Caco-2 (cell line): Measurements from ENCODE around the gene TRAK2. TPM values are rescaled to one million over a fixed set of nuclear protein-coding genes. Genes with fewer than 3 reads are reported as not detected.

Experiments used
- BruUV-seq: library from RNA; stranded (reverse); fragments of 400-500 nt; replicated peaks from 2 replicates; lab custom pipeline; 2021; lab: Mats Ljungman, UMichigan
- CTCF ChIA-PET: fragments of 300-600 bp; sonication (Branson Sonifier 250); formaldehyde crosslinking; loops from one replicate; lab custom pipeline; 2022; ENCODE audit warnings: antibody characterized with exemption; lab: Charles Lee
- POLR2A ChIA-PET: fragments of 300-600 bp; sonication (Branson Sonifier 250); formaldehyde crosslinking; loops from one replicate; lab custom pipeline; 2022; ENCODE audit warnings: antibody characterized with exemption; lab: Charles Lee
- DNase-seq, 2 experiments: peaks; one replicate each; pipeline versions ENCODE4 v3.0.0 to v3.0.0-alpha.2; 2020 to 2022
- H3K27me3 ChIP-seq: replicated peaks from 2 replicates; pipeline ENCODE4 v1.6.0; 2011; ENCODE audit warnings: low read length; ENCODE audit not compliant: control insufficient read depth, insufficient read depth
- H3K36me3 ChIP-seq: 2 replicates; pipeline ENCODE4 v1.5.1; 2011; ENCODE audit warnings: low read length; ENCODE audit not compliant: control insufficient read depth, insufficient read depth
- H3K4me1 ChIP-seq: fragments of 250-450 bp; sonication (Bioruptor Pico); 2 replicates; pipeline ENCODE4 v1.5.1; 2020; ENCODE audit warnings: mild to moderate bottlenecking
- H3K4me3 ChIP-seq: 2 replicates; pipeline ENCODE4 v1.5.1; 2011; ENCODE audit warnings: low read depth, mild to moderate bottlenecking, control low read depth, low read length
- H3K9me3 ChIP-seq: fragments of 250-450 bp; sonication (Bioruptor Pico); 2 replicates; pipeline ENCODE4 v1.5.1; 2020; ENCODE audit warnings: mild to moderate bottlenecking, moderate library complexity
- H3K27ac Mint-ChIP-seq: one replicate; pipeline ENCODE4 v1.8.0; 2022; ENCODE audit warnings: mixed read lengths; ENCODE audit not compliant: unreplicated experiment
- H3K27me3 Mint-ChIP-seq: one replicate; pipeline ENCODE4 v1.8.0; 2022; ENCODE audit warnings: mixed read lengths; ENCODE audit not compliant: insufficient read depth, unreplicated experiment
- H3K36me3 Mint-ChIP-seq: one replicate; pipeline ENCODE4 v1.8.0; 2022; ENCODE audit warnings: mild to moderate bottlenecking, mixed read lengths; ENCODE audit not compliant: insufficient read depth, unreplicated experiment
- H3K4me1 Mint-ChIP-seq: one replicate; pipeline ENCODE4 v1.8.0; 2022; ENCODE audit warnings: low read depth, mixed read lengths; ENCODE audit not compliant: unreplicated experiment
- H3K4me3 Mint-ChIP-seq: one replicate; pipeline ENCODE4 v1.8.0; 2022; ENCODE audit warnings: mild to moderate bottlenecking, moderate library complexity, mixed read lengths; ENCODE audit not compliant: unreplicated experiment
- H3K9me3 Mint-ChIP-seq: one replicate; pipeline ENCODE4 v1.8.0; 2022; ENCODE audit warnings: mixed read lengths; ENCODE audit not compliant: unreplicated experiment
- CTCF ChIP-seq, 2 experiments: fragments of 200-600 bp in 1 of 2; IDR thresholded peaks; 1 replicate in 1 of 2; 2 replicates in 1 of 2; pipeline versions ENCODE4 v1.5.1 to v1.8.0; 2011 to 2022; ENCODE audit warnings: antibody characterized with exemption in 1 of 2, control low read depth in 1 of 2, inconsistent platforms in 1 of 2, low read depth in 1 of 2, low read length in 1 of 2, mild to moderate bottlenecking in 1 of 2, moderate library complexity in 1 of 2; ENCODE audit not compliant: insufficient read depth in 1 of 2, severe bottlenecking in 1 of 2, unreplicated experiment in 1 of 2
- intact Hi-C: fragments of 100-400 bp; cut with micrococcal nuclease; formaldehyde crosslinking; loops from one replicate; pipeline ENCODE4 v1.10.0; 2022; ENCODE audit not compliant: unreplicated experiment
- total RNA-seq: library from RNA; stranded (reverse); gene quantifications from 2 replicates; pipeline ENCODE4 v1.2.3, GENCODE V29; 2022

TRAK2 gene
- total RNA-seq, 1 experiment from 2014 or later = 23.2 TPM

DNA sequence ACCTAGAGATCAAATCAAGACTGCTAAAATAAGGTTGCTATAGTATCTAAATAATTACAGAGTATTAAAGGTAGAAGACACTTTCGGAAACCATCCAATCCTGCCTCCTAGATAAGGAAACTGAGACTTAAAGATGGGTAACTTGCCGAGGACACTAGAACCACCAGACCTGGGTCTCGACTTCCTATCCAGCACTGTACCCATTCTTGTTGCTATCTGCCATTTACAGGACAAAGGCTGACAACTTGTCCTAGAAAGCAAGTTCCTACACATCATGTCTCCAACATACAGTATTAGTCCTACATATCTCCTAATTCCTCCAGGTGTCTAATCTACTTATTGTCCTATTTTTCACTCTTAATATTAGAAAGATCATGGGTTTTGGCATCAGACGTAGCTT is 37.7 kb downstream of the TRAK2 start:
- Mint-ChIP-seq H3K4me1 (no peaks in the 10 kb centered on the region), H3K27ac (no peak overlapping the region), H3K9me3 (no peaks in the 10 kb centered on the region), H3K36me3 (no peaks in the 10 kb centered on the region), H3K4me3 (no peak overlapping the region), H3K27me3 (no peaks in the 10 kb centered on the region)
- peaks cover 8% of the 10 kb centered on the region for H3K4me1 ChIP-seq
- ChIA-PET POLR2A (no interaction called here), CTCF (no interaction called here)
- intact Hi-C loops = loop anchor here (10.0 kb wide), 2 partner anchors 231 to 301 kb away; partner anchors contain the start of gene TMEM237
- H3K27me3 ChIP-seq = no peaks in the 10 kb centered on the region
- BruUV-seq = no TSS peak
- no peak for TF ChIP-seq CTCF (IDR thresholded peaks at IDR 0.05; ENCODE audit: insufficient read depth in 1 of 2, low read depth in 1 of 2, low read length in 1 of 2, severe bottlenecking in 1 of 2, unreplicated experiment in 1 of 2)
- DNase-seq = no peak
- H3K36me3 ChIP-seq = no peaks in the 10 kb centered on the region; the same call in 1 of the 2 replicates
- H3K4me3 ChIP-seq = no peak overlapping the region
- H3K9me3 ChIP-seq = no peaks in the 10 kb centered on the region

- ChIA-PET CTCF (no interaction called here), POLR2A (no interaction called here)
- Mint-ChIP-seq H3K9me3 (no peaks in the 10 kb centered on the region), H3K36me3 (no peaks in the 10 kb centered on the region), H3K27ac (no peak overlapping the region), H3K4me3 (no peak overlapping the region), H3K4me1 (no peaks in the 10 kb centered on the region), H3K27me3 (no peaks in the 10 kb centered on the region)
- no peaks in the 10 kb centered on the region for H3K9me3 ChIP-seq
- DNase-seq = no peak
- BruUV-seq = no TSS peak
- no peak overlapping the region for H3K4me3 ChIP-seq
- no peaks in the 10 kb centered on the region; the same call in 1 of the 2 replicates for H3K36me3 ChIP-seq
- intact Hi-C loops = loop anchor here (10.0 kb wide), 2 partner anchors 232 to 302 kb away; partner anchors contain the start of gene TMEM237
- H3K27me3 ChIP-seq = no peaks in the 10 kb centered on the region
- no peak for TF ChIP-seq CTCF (IDR thresholded peaks at IDR 0.05; ENCODE audit: insufficient read depth in 1 of 2, low read depth in 1 of 2, low read length in 1 of 2, severe bottlenecking in 1 of 2, unreplicated experiment in 1 of 2)
- H3K4me1 ChIP-seq = peaks cover 8% of the 10 kb centered on the region
These were observed 38.1 kb downstream of the TRAK2 start for GRCh38 chr2:201413143-201413542.

DNA sequence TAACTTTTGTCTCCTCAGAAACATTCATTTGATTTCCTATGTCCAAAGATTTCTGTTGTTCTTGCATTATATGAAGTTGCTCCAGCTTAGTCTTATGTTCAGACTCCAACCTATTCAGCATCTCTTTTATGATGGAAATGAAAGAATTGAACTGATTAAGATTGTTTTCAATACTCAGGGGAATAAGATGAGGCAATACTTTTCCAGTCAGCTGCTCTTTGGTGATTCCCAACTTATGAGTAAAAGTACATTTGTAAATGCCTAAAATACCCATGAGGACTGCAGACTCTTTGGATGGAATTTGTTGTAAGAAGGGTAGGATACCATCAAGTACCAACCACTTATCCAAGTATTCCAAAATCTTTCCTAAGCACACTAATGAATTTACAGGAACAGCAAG is 39.8 kb downstream of the TRAK2 start:
- Mint-ChIP-seq H3K9me3 (no peaks in the 10 kb centered on the region), H3K4me3 (no peak overlapping the region), H3K27ac (no peak overlapping the region), H3K36me3 (no peaks in the 10 kb centered on the region), H3K4me1 (no peaks in the 10 kb centered on the region), H3K27me3 (no peaks in the 10 kb centered on the region)
- no peaks in the 10 kb centered on the region; the same call in 1 of the 2 replicates for H3K36me3 ChIP-seq
- intact Hi-C loops = loop anchor here (10.0 kb wide), 2 partner anchors 233 to 303 kb away; partner anchors contain the start of gene TMEM237
- H3K4me3 ChIP-seq = no peak overlapping the region
- TF ChIP-seq CTCF (IDR thresholded peaks at IDR 0.05; ENCODE audit: insufficient read depth in 1 of 2, low read depth in 1 of 2, low read length in 1 of 2, severe bottlenecking in 1 of 2, unreplicated experiment in 1 of 2) = no peak
- BruUV-seq = no TSS peak
- DNase-seq = no peak
- H3K27me3 ChIP-seq = no peaks in the 10 kb centered on the region
- no peaks in the 10 kb centered on the region for H3K9me3 ChIP-seq
- POLR2A ChIA-PET = no interaction called here
- CTCF ChIA-PET = no interaction called here
- peaks cover 8% of the 10 kb centered on the region for H3K4me1 ChIP-seq
